ENCODE measurements around the gene LRP6.

LRP6 gene

GRCh38 chr12:12206776-12207388 is 60.0 kb downstream of the LRP6 start:
- no peak for DNase-seq (ENCODE audit: extremely low read depth, low read depth)
- TF ChIP-seq CTCF (IDR thresholded peaks at IDR 0.05; ENCODE audit: low read depth, low read length), result no peak

- DNase-seq (ENCODE audit: extremely low read depth, low read depth), result no peak
- TF ChIP-seq CTCF (IDR thresholded peaks at IDR 0.05; ENCODE audit: low read depth, low read length), result no peak; the same call in 1 of the 2 replicates
Observed at GRCh38 chr12:12202747-12203146, 64.1 kb downstream of the LRP6 start.

GRCh38 chr12:12202105-12202504 is 64.7 kb downstream of the LRP6 start:
- TF ChIP-seq CTCF (IDR thresholded peaks at IDR 0.05; ENCODE audit: low read depth, low read length), result no peak

GRCh38 chr12:12201274-12201758 is 65.5 kb downstream of the LRP6 start:
- DNase-seq (ENCODE audit: extremely low read depth, low read depth), result no peak
- TF ChIP-seq CTCF (IDR thresholded peaks at IDR 0.05; ENCODE audit: low read depth, low read length), result no peak

More at GRCh38 chr12:12202105-12202504, 64.7 kb downstream of the LRP6 start:
- DNase-seq (ENCODE audit: extremely low read depth, low read depth), result no peak

DNA sequence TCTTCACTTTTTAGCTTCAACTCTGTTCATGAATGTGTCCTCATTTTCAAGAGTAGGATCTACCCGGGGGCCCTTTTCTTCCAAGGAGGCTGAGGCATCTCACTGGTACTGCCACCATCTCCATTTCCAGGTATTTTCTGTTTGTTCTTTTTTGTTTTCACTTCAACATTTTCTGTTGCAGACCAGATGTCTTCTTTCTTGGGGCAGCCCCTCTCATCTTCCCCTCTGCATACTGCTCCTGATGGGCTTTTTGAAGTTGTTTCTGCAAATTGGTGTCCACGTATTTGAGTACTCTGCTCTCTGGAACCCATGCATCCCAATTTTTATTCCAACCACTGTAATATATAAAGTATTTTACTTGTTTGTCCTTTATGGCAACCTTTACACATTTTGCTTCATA is 66.5 kb downstream of the LRP6 start:
- DNase-seq (ENCODE audit: extremely low read depth, low read depth), result no peak
- TF ChIP-seq CTCF (IDR thresholded peaks at IDR 0.05; ENCODE audit: low read depth, low read length), result no peak

DNA sequence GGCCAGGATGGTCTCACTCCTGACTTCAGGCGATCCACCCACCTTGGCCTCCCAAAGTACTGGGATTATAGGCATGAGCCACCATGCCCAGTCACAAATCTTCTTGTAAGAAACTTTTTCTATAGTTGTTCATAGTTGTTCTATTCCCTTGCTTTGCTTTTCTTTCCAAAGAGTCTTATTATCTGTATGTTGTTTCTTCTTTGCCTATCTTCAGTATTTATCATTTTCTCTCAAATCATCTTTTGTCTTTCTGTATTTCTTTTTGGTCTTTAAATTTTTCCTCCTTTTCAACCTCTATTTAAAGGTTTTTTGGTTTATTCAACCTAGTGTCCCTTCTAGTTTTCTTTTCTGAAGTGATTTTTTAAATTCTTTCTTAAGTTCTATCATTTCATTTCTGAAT is 68.7 kb downstream of the LRP6 start:
- DNase-seq (ENCODE audit: extremely low read depth, low read depth), result no peak
- TF ChIP-seq CTCF (IDR thresholded peaks at IDR 0.05; ENCODE audit: low read depth, low read length), result no peak

- TF ChIP-seq CTCF (IDR thresholded peaks at IDR 0.05; ENCODE audit: low read depth, low read length), result no peak
Observed at GRCh38 chr12:12197128-12197527, 69.7 kb downstream of the LRP6 start.

More at GRCh38 chr12:12197128-12197527, 69.7 kb downstream of the LRP6 start:
- DNase-seq (ENCODE audit: extremely low read depth, low read depth), result no peak
